Rectal smooth muscle tissue (tissue), 1 donor: Measurements from ENCODE around the gene FHOD3.

Source experiments
- H3K27ac ChIP-seq: one replicate; pipeline ENCODE4 v1.7.0; 2013; ENCODE audit warnings: low read depth, low read length, inconsistent platforms
- H3K27me3 ChIP-seq: one replicate; pipeline ENCODE4 v1.7.0; 2013; ENCODE audit warnings: low read length; ENCODE audit not compliant: control insufficient read depth, insufficient read depth
- H3K36me3 ChIP-seq: one replicate; pipeline ENCODE4 v1.7.0; 2013; ENCODE audit warnings: low read length; ENCODE audit not compliant: control insufficient read depth, insufficient read depth
- H3K4me1 ChIP-seq: one replicate; pipeline ENCODE4 v1.7.0; 2013; ENCODE audit warnings: low read length; ENCODE audit not compliant: control insufficient read depth, insufficient read depth
- H3K4me3 ChIP-seq: one replicate; pipeline ENCODE4 v1.7.0; 2013; ENCODE audit warnings: low read length
- H3K9ac ChIP-seq: one replicate; pipeline ENCODE4 v1.7.0; 2013; ENCODE audit warnings: low read length

The FHOD3 gene

GRCh38 chr18:36471393-36471792 is 173.9 kb downstream of the FHOD3 start:
- Histone ChIP-seq H3K36me3 (no peaks in the 10 kb centered on the region), H3K27me3 (no peaks in the 10 kb centered on the region), H3K9ac (no peak overlapping the region), H3K4me3 (no peak overlapping the region), H3K4me1 (no peaks in the 10 kb centered on the region), H3K27ac (no peak overlapping the region)

- Histone ChIP-seq H3K4me1 (no peaks in the 10 kb centered on the region), H3K36me3 (no peaks in the 10 kb centered on the region), H3K27me3 (no peaks in the 10 kb centered on the region), H3K27ac (no peak overlapping the region), H3K9ac (no peak overlapping the region), H3K4me3 (no peak overlapping the region)
Observed at GRCh38 chr18:36476433-36476832, 178.9 kb downstream of the FHOD3 start.

- Histone ChIP-seq H3K27me3 (no peaks in the 10 kb centered on the region), H3K4me3 (no peak overlapping the region), H3K4me1 (no peaks in the 10 kb centered on the region)
Observed at GRCh38 chr18:36477776-36478175, 180.3 kb downstream of the FHOD3 start.

GRCh38 chr18:36481201-36481657 is 183.7 kb downstream of the FHOD3 start:
- no peak overlapping the region for H3K27ac ChIP-seq
- no peaks in the 10 kb centered on the region for H3K36me3 ChIP-seq
- H3K27me3 ChIP-seq: no peaks in the 10 kb centered on the region
- no peaks in the 10 kb centered on the region for H3K4me1 ChIP-seq
- H3K4me3 ChIP-seq: no peak overlapping the region
- no peak overlapping the region for H3K9ac ChIP-seq

More at GRCh38 chr18:36477776-36478175, 180.3 kb downstream of the FHOD3 start:
- H3K27ac ChIP-seq: no peak overlapping the region
- no peak overlapping the region for H3K9ac ChIP-seq
- H3K36me3 ChIP-seq: no peaks in the 10 kb centered on the region

GRCh38 chr18:36481935-36482334 is 184.4 kb downstream of the FHOD3 start:
- Histone ChIP-seq H3K27ac (no peak overlapping the region), H3K36me3 (no peaks in the 10 kb centered on the region), H3K4me1 (no peaks in the 10 kb centered on the region), H3K4me3 (no peak overlapping the region), H3K9ac (no peak overlapping the region), H3K27me3 (no peaks in the 10 kb centered on the region)

- H3K36me3 ChIP-seq: no peaks in the 10 kb centered on the region
- no peak overlapping the region for H3K4me3 ChIP-seq
- no peaks in the 10 kb centered on the region for H3K27me3 ChIP-seq
- no peak overlapping the region for H3K9ac ChIP-seq
- no peaks in the 10 kb centered on the region for H3K4me1 ChIP-seq
- H3K27ac ChIP-seq: no peak overlapping the region
Observed at GRCh38 chr18:36484591-36484990, 187.1 kb downstream of the FHOD3 start.

- Histone ChIP-seq H3K27ac (no peak overlapping the region), H3K36me3 (no peaks in the 10 kb centered on the region), H3K4me1 (no peaks in the 10 kb centered on the region)
Observed at GRCh38 chr18:36485772-36486171, 188.3 kb downstream of the FHOD3 start.

GRCh38 chr18:36488131-36488530 is 190.6 kb downstream of the FHOD3 start:
- H3K9ac ChIP-seq: no peak overlapping the region
- no peaks in the 10 kb centered on the region for H3K36me3 ChIP-seq
- no peaks in the 10 kb centered on the region for H3K27me3 ChIP-seq
- no peak overlapping the region for H3K4me3 ChIP-seq
- H3K27ac ChIP-seq: no peak overlapping the region
- no peaks in the 10 kb centered on the region for H3K4me1 ChIP-seq

More at GRCh38 chr18:36485772-36486171, 188.3 kb downstream of the FHOD3 start:
- Histone ChIP-seq H3K9ac (no peak overlapping the region), H3K4me3 (no peak overlapping the region), H3K27me3 (no peaks in the 10 kb centered on the region)

- Histone ChIP-seq H3K4me1 (no peaks in the 10 kb centered on the region), H3K36me3 (no peaks in the 10 kb centered on the region), H3K27ac (no peak overlapping the region)
Observed at GRCh38 chr18:36490897-36491296, 193.4 kb downstream of the FHOD3 start.

GRCh38 chr18:36492604-36493329 is 195.3 kb downstream of the FHOD3 start:
- Histone ChIP-seq H3K27me3 (no peaks in the 10 kb centered on the region), H3K27ac (no peak overlapping the region), H3K9ac (no peak overlapping the region), H3K4me1 (no peaks in the 10 kb centered on the region), H3K36me3 (no peaks in the 10 kb centered on the region), H3K4me3 (no peak overlapping the region)

More at GRCh38 chr18:36490897-36491296, 193.4 kb downstream of the FHOD3 start:
- Histone ChIP-seq H3K4me3 (no peak overlapping the region), H3K27me3 (no peaks in the 10 kb centered on the region), H3K9ac (no peak overlapping the region)

- Histone ChIP-seq H3K9ac (no peak overlapping the region), H3K27ac (no peak overlapping the region), H3K4me1 (no peaks in the 10 kb centered on the region), H3K27me3 (no peaks in the 10 kb centered on the region), H3K4me3 (no peak overlapping the region), H3K36me3 (no peaks in the 10 kb centered on the region)
Observed at GRCh38 chr18:36493349-36494159, 196.0 kb downstream of the FHOD3 start.

GRCh38 chr18:36494160-36494437 is 196.6 kb downstream of the FHOD3 start:
- Histone ChIP-seq H3K36me3 (no peaks in the 10 kb centered on the region), H3K4me1 (no peaks in the 10 kb centered on the region), H3K9ac (no peak overlapping the region), H3K4me3 (no peak overlapping the region), H3K27me3 (no peaks in the 10 kb centered on the region), H3K27ac (no peak overlapping the region)

GRCh38 chr18:36496022-36496421 is 198.5 kb downstream of the FHOD3 start:
- Histone ChIP-seq H3K9ac (no peak overlapping the region), H3K4me3 (no peak overlapping the region), H3K36me3 (no peaks in the 10 kb centered on the region), H3K4me1 (no peaks in the 10 kb centered on the region), H3K27me3 (no peaks in the 10 kb centered on the region), H3K27ac (no peak overlapping the region)
